Osteoblast (primary cell): Measurements from ENCODE around the gene GRXCR1. TPM values are rescaled to one million over a fixed set of nuclear protein-coding genes. Genes with fewer than 3 reads are reported as not detected.

Source experiments
- DNase-seq: peaks from one replicate; pipeline ENCODE4 v3.0.0; 2011; ENCODE audit warnings: low spot score, mixed read lengths; ENCODE audit not compliant: insufficient read length; ENCODE audit errors: missing footprints
- H2AFZ ChIP-seq: 2 replicates; pipeline ENCODE4 v1.6.0; 2011; ENCODE audit warnings: mild to moderate bottlenecking, low read length
- H3K27ac ChIP-seq: 2 replicates; pipeline ENCODE4 v1.5.1; 2011; ENCODE audit warnings: mild to moderate bottlenecking, low read depth, low read length, moderate library complexity
- H3K27me3 ChIP-seq: 2 replicates; pipeline ENCODE4 v1.6.0; 2012; ENCODE audit warnings: mild to moderate bottlenecking, control low read depth, inconsistent platforms, low read length, moderate library complexity; ENCODE audit not compliant: insufficient read depth
- H3K36me3 ChIP-seq: 2 replicates; pipeline ENCODE4 v1.5.1; 2011; ENCODE audit warnings: mild to moderate bottlenecking, low read length, control low read depth, moderate library complexity; ENCODE audit not compliant: insufficient read depth
- H3K4me1 ChIP-seq: 2 replicates; pipeline ENCODE4 v1.5.1; 2011; ENCODE audit warnings: mild to moderate bottlenecking, low read length, control low read depth, moderate library complexity; ENCODE audit not compliant: insufficient read depth
- H3K4me2 ChIP-seq: 2 replicates; pipeline ENCODE4 v1.6.0; 2011; ENCODE audit warnings: mild to moderate bottlenecking, low read length; ENCODE audit not compliant: insufficient read depth
- H3K4me3 ChIP-seq: fragments of 200-600 bp; sonication (generic); 3 replicates; pipeline ENCODE4 v1.5.1; 2012; ENCODE audit warnings: mild to moderate bottlenecking, low read length, inconsistent platforms; ENCODE audit not compliant: insufficient read depth
- H3K79me2 ChIP-seq: 2 replicates; pipeline ENCODE4 v1.6.0; 2012; ENCODE audit warnings: mild to moderate bottlenecking, low read length, control low read depth, inconsistent platforms; ENCODE audit not compliant: insufficient read depth
- H3K9me3 ChIP-seq: 2 replicates; pipeline ENCODE4 v1.5.1; 2011; ENCODE audit warnings: low read depth, low read length, control low read depth
- H4K20me1 ChIP-seq: 2 replicates; pipeline ENCODE4 v1.6.0; 2012; ENCODE audit warnings: mild to moderate bottlenecking, low read length, control low read depth; ENCODE audit not compliant: insufficient read depth
- total RNA-seq: library from RNA; depleted of rRNA; stranded (reverse); fragments of >200 nt; gene quantifications from 2 replicates; pipeline ENCODE4 v1.2.3, GENCODE V29; 2012
- TF ChIP-seq, protein P1 (sequence below): IDR thresholded peaks from 2 replicates; pipeline ENCODE4 v1.5.1; 2011; ENCODE audit warnings: mild to moderate bottlenecking, low read depth, low read length, moderate library complexity; ENCODE audit errors: extremely low read depth

Gene GRXCR1
- total RNA-seq, 1 donor: not detected

DNA sequence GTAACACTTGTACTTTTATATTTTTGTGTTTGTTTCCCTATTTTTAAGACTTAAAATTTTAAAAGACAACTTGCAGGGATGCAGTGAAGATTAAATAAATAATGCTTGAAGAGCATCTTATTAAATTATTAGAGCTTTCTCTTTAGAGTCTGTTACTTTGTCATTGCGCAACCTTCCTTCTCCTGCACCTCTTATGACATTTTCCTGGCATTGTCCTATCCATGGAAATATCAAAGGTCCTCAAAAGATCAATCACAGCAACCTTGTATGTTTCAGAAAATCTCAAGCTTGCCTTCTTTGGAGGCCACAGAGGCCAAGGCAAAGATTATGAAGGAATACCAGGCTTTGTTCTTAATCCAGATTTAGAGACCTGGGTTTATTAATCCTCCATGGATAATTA lies 116.3 kb downstream of the GRXCR1 start:
- TF ChIP-seq, protein P1, sequence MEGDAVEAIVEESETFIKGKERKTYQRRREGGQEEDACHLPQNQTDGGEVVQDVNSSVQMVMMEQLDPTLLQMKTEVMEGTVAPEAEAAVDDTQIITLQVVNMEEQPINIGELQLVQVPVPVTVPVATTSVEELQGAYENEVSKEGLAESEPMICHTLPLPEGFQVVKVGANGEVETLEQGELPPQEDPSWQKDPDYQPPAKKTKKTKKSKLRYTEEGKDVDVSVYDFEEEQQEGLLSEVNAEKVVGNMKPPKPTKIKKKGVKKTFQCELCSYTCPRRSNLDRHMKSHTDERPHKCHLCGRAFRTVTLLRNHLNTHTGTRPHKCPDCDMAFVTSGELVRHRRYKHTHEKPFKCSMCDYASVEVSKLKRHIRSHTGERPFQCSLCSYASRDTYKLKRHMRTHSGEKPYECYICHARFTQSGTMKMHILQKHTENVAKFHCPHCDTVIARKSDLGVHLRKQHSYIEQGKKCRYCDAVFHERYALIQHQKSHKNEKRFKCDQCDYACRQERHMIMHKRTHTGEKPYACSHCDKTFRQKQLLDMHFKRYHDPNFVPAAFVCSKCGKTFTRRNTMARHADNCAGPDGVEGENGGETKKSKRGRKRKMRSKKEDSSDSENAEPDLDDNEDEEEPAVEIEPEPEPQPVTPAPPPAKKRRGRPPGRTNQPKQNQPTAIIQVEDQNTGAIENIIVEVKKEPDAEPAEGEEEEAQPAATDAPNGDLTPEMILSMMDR: no peak
- Histone ChIP-seq H3K4me1 (no peaks in the 10 kb centered on the region), H2AFZ (no peak overlapping the region), H4K20me1 (no peaks in the 10 kb centered on the region), H3K27me3 (no peaks in the 10 kb centered on the region), H3K36me3 (no peaks in the 10 kb centered on the region), H3K4me2 (no peak overlapping the region), H3K4me3 (no peak overlapping the region), H3K9me3 (peaks cover 2% of the 10 kb centered on the region), H3K27ac (no peak overlapping the region), H3K79me2 (no peaks in the 10 kb centered on the region)
- DNase-seq: no peak

DNA sequence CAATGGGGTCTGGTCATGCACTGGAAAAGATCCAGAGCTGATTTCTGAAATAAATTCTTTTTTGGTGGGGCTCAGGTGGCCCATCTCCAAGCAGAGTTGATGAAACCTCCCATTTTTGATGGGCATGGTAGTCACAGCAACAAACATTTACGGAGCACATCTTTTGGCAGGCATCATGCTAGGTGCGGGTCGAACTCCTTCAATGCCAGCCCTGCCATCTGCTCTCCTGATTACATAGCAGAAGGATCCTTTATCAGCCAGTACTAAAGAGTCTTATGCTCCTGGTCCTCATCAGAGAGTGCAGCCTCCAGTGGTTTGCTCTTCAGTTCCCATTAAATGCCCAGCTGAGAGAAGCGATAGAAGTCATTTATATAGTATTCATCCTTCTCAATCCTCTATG lies 121.7 kb downstream of the GRXCR1 start:
- Histone ChIP-seq H3K4me2 (no peak overlapping the region), H3K27ac (no peak overlapping the region), H2AFZ (no peak overlapping the region), H3K4me3 (no peak overlapping the region), H4K20me1 (no peaks in the 10 kb centered on the region), H3K4me1 (no peaks in the 10 kb centered on the region), H3K79me2 (no peaks in the 10 kb centered on the region), H3K27me3 (no peaks in the 10 kb centered on the region), H3K9me3 (no peaks in the 10 kb centered on the region), H3K36me3 (no peaks in the 10 kb centered on the region)
- TF ChIP-seq, protein P1: no peak
- DNase-seq: no peak

DNA sequence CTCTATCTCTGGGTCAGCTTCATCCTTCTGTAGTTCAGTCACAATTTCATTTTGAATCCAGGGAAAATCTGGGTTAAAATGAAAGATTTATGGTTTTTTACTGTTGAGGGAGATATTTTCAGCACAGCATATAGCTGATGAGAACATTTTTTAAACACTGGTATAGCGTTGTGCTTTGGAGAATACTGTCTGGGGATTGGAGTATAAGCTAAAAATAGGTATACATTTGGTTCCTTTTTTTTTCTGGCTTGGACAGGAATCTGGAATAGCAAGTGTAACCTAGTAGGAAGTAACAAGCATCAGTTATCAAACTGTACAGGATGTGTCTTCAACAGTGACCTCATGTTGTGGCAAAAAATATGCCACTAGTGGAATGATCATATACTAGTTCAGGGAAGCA lies 149.1 kb downstream of the GRXCR1 start:
- H3K4me1 ChIP-seq: no peaks in the 10 kb centered on the region
- H3K27me3 ChIP-seq: no peaks in the 10 kb centered on the region
- no peaks in the 10 kb centered on the region for H3K79me2 ChIP-seq
- H3K9me3 ChIP-seq: no peaks in the 10 kb centered on the region
- no peak overlapping the region for H2AFZ ChIP-seq
- no peak for DNase-seq
- H3K27ac ChIP-seq: no peak overlapping the region
- no peaks in the 10 kb centered on the region for H3K36me3 ChIP-seq
- H3K4me3 ChIP-seq: no peak overlapping the region
- H3K4me2 ChIP-seq: no peak overlapping the region
- TF ChIP-seq, protein P1: no peak
- H4K20me1 ChIP-seq: no peaks in the 10 kb centered on the region

DNA sequence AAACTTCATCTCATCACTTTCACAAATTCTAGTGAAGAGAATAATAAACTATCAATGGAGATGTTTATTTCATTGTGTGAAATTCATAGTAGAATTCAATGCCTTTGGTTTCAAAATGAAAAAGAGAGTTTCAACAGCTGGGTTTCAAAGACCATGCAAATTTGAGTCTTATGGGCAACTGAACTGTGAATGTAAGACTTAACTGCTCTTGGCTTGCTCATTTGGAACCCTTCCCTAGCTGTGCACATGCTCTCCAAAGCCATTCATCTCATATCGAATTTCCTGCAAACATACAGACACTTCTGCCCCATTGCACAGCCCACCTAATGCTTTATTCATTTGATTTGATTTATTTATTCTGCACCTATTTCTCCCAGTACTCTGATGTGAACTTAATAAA lies 154.5 kb downstream of the GRXCR1 start:
- TF ChIP-seq, protein P1: no peak
- H3K4me2 ChIP-seq: no peak overlapping the region
- no peak for DNase-seq
- H3K4me1 ChIP-seq: no peaks in the 10 kb centered on the region
- no peaks in the 10 kb centered on the region for H3K36me3 ChIP-seq
- no peak overlapping the region for H2AFZ ChIP-seq
- H3K27ac ChIP-seq: no peak overlapping the region
- no peak overlapping the region for H3K4me3 ChIP-seq
- H3K79me2 ChIP-seq: no peaks in the 10 kb centered on the region
- no peaks in the 10 kb centered on the region for H4K20me1 ChIP-seq
- no peaks in the 10 kb centered on the region for H3K9me3 ChIP-seq
- no peaks in the 10 kb centered on the region for H3K27me3 ChIP-seq
